Gastrocnemius medialis (tissue), 4 donors: ENCODE measurements around the gene HGFAC. TPM values are rescaled to one million over a fixed set of nuclear protein-coding genes. Genes with fewer than 3 reads are reported as not detected.

Experiments used
- ATAC-seq, 2 donors: fragments of 150-250 bp; one replicate each; pipeline ENCODE4 v1.9.1; 2016
- DNase-seq, 2 donors: peaks; one replicate each; pipeline ENCODE4 v3.0.0-alpha.2; 2019
- H3K27ac ChIP-seq, 4 donors: fragments of 200-600 bp; sonication (generic); 1 replicate in 1 of 4; 2 replicates in 3 of 4; pipeline ENCODE4 v1.5.1; 2016 to 2018; ENCODE audit warnings: mild to moderate bottlenecking in 2 of 4, moderate library complexity in 1 of 4
- H3K27me3 ChIP-seq, 3 donors: fragments of 200-600 bp; sonication (generic) in 2 of 3; 1 replicate in 1 of 3; 2 replicates in 2 of 3; pipeline versions ENCODE4 v1.5.1 to v1.6.0; 2016 to 2019; ENCODE audit warnings: mild to moderate bottlenecking in 1 of 3, moderate library complexity in 1 of 3
- H3K36me3 ChIP-seq, 2 donors: fragments of 200-600 bp; sonication (generic) in 1 of 2; one replicate each; pipeline ENCODE4 v1.5.1; 2017 to 2018
- H3K4me1 ChIP-seq, 2 donors: fragments of 200-600 bp; sonication (generic) in 1 of 2; one replicate each; pipeline ENCODE4 v1.5.1; 2016 to 2017; ENCODE audit warnings: mild to moderate bottlenecking in 2 of 2
- H3K4me3 ChIP-seq, 4 donors: fragments of 200-600 bp; sonication (generic) in 3 of 4; 1 replicate in 1 of 4; 2 replicates in 3 of 4; pipeline ENCODE4 v1.5.1; 2016 to 2019; ENCODE audit warnings: mild to moderate bottlenecking in 2 of 4
- H3K9me3 ChIP-seq, 3 donors: fragments of 200-600 bp; sonication (generic) in 2 of 3; 1 replicate in 1 of 3; 2 replicates in 2 of 3; pipeline ENCODE4 v1.5.1; 2016 to 2019
- CTCF ChIP-seq, 5 experiments: fragments of 450-650 bp in 3 of 5; fragments of 200-600 bp in 2 of 5; sonication (generic) in 2 of 5; IDR thresholded peaks in 4 of 5; conservative IDR thresholded peaks in 1 of 5; 1 replicate in 4 of 5; 2 replicates in 1 of 5; pipeline ENCODE4 v1.5.1; 2016 to 2019; ENCODE audit warnings: antibody characterized with exemption in 5 of 5, mild to moderate bottlenecking in 3 of 5, moderate library complexity in 3 of 5
- POLR2A ChIP-seq, 2 donors: fragments of 450-650 bp; IDR thresholded peaks; one replicate each; pipeline ENCODE4 v1.6.1; 2017; ENCODE audit warnings: antibody characterized with exemption in 2 of 2, mild to moderate bottlenecking in 2 of 2, moderate library complexity in 2 of 2
- in situ Hi-C, 4 donors: fragments of 200-750 bp; cut with MboI; loops; one replicate each; pipeline versions ENCODE4 v1.15.0 to v1.8.0; 2017; ENCODE audit warnings: low sequenced_read_pairs in 4 of 4
- intact Hi-C: fragments of 100-400 bp; cut with DNase I; formaldehyde crosslinking; loops from one replicate; pipeline ENCODE4 v1.15.1; 2023; ENCODE audit warnings: low total_unique reads
- total RNA-seq, 4 donors: library from RNA; depleted of rRNA; stranded (reverse); fragments of >200 nt; gene quantifications; one replicate each; pipeline versions ENCODE4 v1.1.0 to v1.2.3, GENCODE V29; 2016

The HGFAC gene
- total RNA-seq, 4 donors from 2014 or later = 0.20 to 0.68 (median 0.59) TPM

GRCh38 chr4:3399277-3400194 lies 42.2 kb upstream of the HGFAC start:
- DNase-seq (peak in 1 of 2 donors; percentile 68), ATAC-seq (peak; percentile 78 to 99)
- in situ Hi-C loops (no loop called here), intact Hi-C loops (no loop called here)
- no peak for TF ChIP-seq CTCF (IDR thresholded peaks at IDR 0.05 in 4 of 5, conservative IDR thresholded peaks at IDR 0.05 in 1 of 5)
- TF ChIP-seq POLR2A (IDR thresholded peaks at IDR 0.05) = no peak
- Histone ChIP-seq H3K4me1 (peaks cover 9 to 13% of the 10 kb centered on the region in 2 donors), H3K9me3 (no peaks in the 10 kb centered on the region), H3K36me3 (no peaks in the 10 kb centered on the region), H3K27ac (peak overlapping the region in 1 of 4 donors; percentile 41), H3K4me3 (no peak overlapping the region), H3K27me3 (no peaks in the 10 kb centered on the region)

- Histone ChIP-seq H3K9me3 (no peaks in the 10 kb centered on the region), H3K36me3 (no peaks in the 10 kb centered on the region), H3K4me1 (peaks cover 13 to 25% of the 10 kb centered on the region in 2 donors), H3K4me3 (no peak overlapping the region), H3K27ac (no peak overlapping the region), H3K27me3 (no peaks in the 10 kb centered on the region)
- TF ChIP-seq POLR2A (IDR thresholded peaks at IDR 0.05) (no peak), CTCF (IDR thresholded peaks at IDR 0.05 in 4 of 5, conservative IDR thresholded peaks at IDR 0.05 in 1 of 5) (no peak)
- DNase-seq (no peak), ATAC-seq (no peak)
- intact Hi-C loops = no loop called here
- in situ Hi-C loops = no loop called here
These were observed 40.2 kb upstream of the HGFAC start for GRCh38 chr4:3401436-3402171.

- in situ Hi-C loops (no loop called here), intact Hi-C loops (no loop called here)
- H3K4me1 ChIP-seq = peaks cover 13 to 25% of the 10 kb centered on the region in 2 donors
- no peak for TF ChIP-seq CTCF (IDR thresholded peaks at IDR 0.05 in 4 of 5, conservative IDR thresholded peaks at IDR 0.05 in 1 of 5)
- no peak for TF ChIP-seq POLR2A (IDR thresholded peaks at IDR 0.05)
- no peaks in the 10 kb centered on the region for H3K36me3 ChIP-seq
- DNase-seq (no peak), ATAC-seq (peak in 1 of 2 donors; percentile 43)
- H3K9me3 ChIP-seq = no peaks in the 10 kb centered on the region
- no peak overlapping the region for H3K4me3 ChIP-seq
- H3K27ac ChIP-seq = peak overlapping the region in 1 of 4 donors; percentile 30
- no peaks in the 10 kb centered on the region for H3K27me3 ChIP-seq
These were observed 39.0 kb upstream of the HGFAC start for GRCh38 chr4:3402491-3403347.

GRCh38 chr4:3403348-3403906 lies 38.3 kb upstream of the HGFAC start:
- H3K4me1 ChIP-seq = peaks cover 13 to 25% of the 10 kb centered on the region in 2 donors
- no peak for DNase-seq
- ATAC-seq = no peak
- H3K9me3 ChIP-seq = no peaks in the 10 kb centered on the region
- TF ChIP-seq CTCF (IDR thresholded peaks at IDR 0.05 in 4 of 5, conservative IDR thresholded peaks at IDR 0.05 in 1 of 5) (no peak), POLR2A (IDR thresholded peaks at IDR 0.05) (no peak)
- H3K4me3 ChIP-seq = no peak overlapping the region
- in situ Hi-C loops (no loop called here), intact Hi-C loops (no loop called here)
- H3K36me3 ChIP-seq = no peaks in the 10 kb centered on the region
- no peaks in the 10 kb centered on the region for H3K27me3 ChIP-seq
- peak overlapping the region in 1 of 4 donors; percentile 30 for H3K27ac ChIP-seq
